PC-3 (cell line): ENCODE results near the gene KIAA1217. TPM values are rescaled to one million over a fixed set of nuclear protein-coding genes. Genes with fewer than 3 reads are reported as not detected.

Experiments
- ATAC-seq: fragments of 200-7000 bp; cut with Tn5 transposase; 2 replicates; pipeline ENCODE4 v1.9.1; 2020; ENCODE audit warnings: mild to moderate bottlenecking, moderate library complexity
- BruUV-seq: library from RNA; stranded (reverse); fragments of 400-500 nt; replicated peaks from 2 replicates; lab custom pipeline; 2021; lab: Mats Ljungman, UMichigan
- CTCF ChIA-PET: fragments of 300-600 bp; sonication (Branson Sonifier 250); formaldehyde crosslinking; loops from one replicate; lab custom pipeline; 2022; ENCODE audit warnings: antibody characterized with exemption; lab: Charles Lee
- POLR2A ChIA-PET: fragments of 300-600 bp; sonication (Branson Sonifier 250); formaldehyde crosslinking; loops from one replicate; lab custom pipeline; 2022; ENCODE audit warnings: antibody characterized with exemption; ENCODE audit not compliant: unreplicated experiment; lab: Charles Lee
- DNase-seq: peaks from one replicate; pipeline ENCODE4 v3.0.0-alpha.2; 2015
- H2AFZ ChIP-seq: fragments of 300-600 bp; sonication (generic); 2 replicates; pipeline ENCODE4 v1.6.0; 2016; ENCODE audit warnings: antibody characterized with exemption, low read length
- H3F3A ChIP-seq: fragments of 300-600 bp; sonication (generic); one replicate; pipeline ENCODE4 v1.6.0; 2017; ENCODE audit warnings: antibody characterized with exemption, low read length, control low read depth, mild to moderate bottlenecking; ENCODE audit not compliant: unreplicated experiment
- H3K27ac ChIP-seq: fragments of 300-600 bp; sonication (generic); 2 replicates; pipeline ENCODE4 v1.5.1; 2016; ENCODE audit warnings: mild to moderate bottlenecking, low read length
- H3K27me3 ChIP-seq: fragments of 300-600 bp; sonication (generic); 2 replicates; pipeline ENCODE4 v1.6.1; 2016; ENCODE audit warnings: low read length, mixed read lengths
- H3K36me3 ChIP-seq: fragments of 300-600 bp; sonication (generic); 2 replicates; pipeline ENCODE4 v1.6.1; 2016; ENCODE audit warnings: low read depth, mixed run types, low read length, mixed read lengths
- H3K4me1 ChIP-seq: fragments of 300-600 bp; sonication (generic); 2 replicates; pipeline ENCODE4 v1.5.1; 2016; ENCODE audit warnings: low read length; ENCODE audit not compliant: insufficient read depth
- H3K4me2 ChIP-seq: fragments of 300-600 bp; sonication (generic); 2 replicates; pipeline ENCODE4 v1.6.0; 2016; ENCODE audit warnings: low read length
- H3K4me3 ChIP-seq: fragments of 300-600 bp; sonication (generic); 2 replicates; pipeline ENCODE4 v1.5.1; 2016; ENCODE audit warnings: mild to moderate bottlenecking, low read length, mixed read lengths
- H3K79me2 ChIP-seq: fragments of 300-600 bp; sonication (generic); 2 replicates; pipeline ENCODE4 v1.6.1; 2017; ENCODE audit warnings: low read length, mixed read lengths
- H3K9ac ChIP-seq: fragments of 300-600 bp; sonication (generic); 2 replicates; pipeline ENCODE4 v1.6.0; 2016; ENCODE audit warnings: mild to moderate bottlenecking, low read length
- H3K9me2 ChIP-seq: fragments of 300-600 bp; sonication (generic); replicated peaks from 2 replicates; pipeline ENCODE4 v1.6.1; 2016; ENCODE audit warnings: mixed run types, low read length, mixed read lengths
- H3K9me3 ChIP-seq: fragments of 300-600 bp; sonication (generic); 2 replicates; pipeline ENCODE4 v1.6.1; 2016; ENCODE audit warnings: low read length, mixed read lengths
- H4K20me1 ChIP-seq: fragments of 300-600 bp; sonication (generic); 2 replicates; pipeline ENCODE4 v1.6.1; 2016; ENCODE audit warnings: low read length, mixed read lengths
- EZH2 ChIP-seq: fragments of 300-600 bp; sonication (generic); IDR thresholded peaks from one replicate; pipeline ENCODE4 v1.6.1; 2017; ENCODE audit warnings: antibody characterized with exemption, mild to moderate bottlenecking, low read length; ENCODE audit not compliant: unreplicated experiment
- EZH2phosphoT487 ChIP-seq: fragments of 300-600 bp; sonication (generic); IDR thresholded peaks from 2 replicates; pipeline ENCODE4 v1.6.1; 2018; ENCODE audit warnings: mild to moderate bottlenecking, antibody characterized with exemption, low read length, borderline replicate concordance
- intact Hi-C: fragments of 100-400 bp; cut with micrococcal nuclease; formaldehyde crosslinking; loops from 2 replicates; pipeline ENCODE4 v1.9.0; 2023
- total RNA-seq: library from RNA; depleted of rRNA; stranded (reverse); fragments of >200 nt; gene quantifications from 2 replicates; pipeline ENCODE4 v1.2.3, GENCODE V29; 2014
- TF ChIP-seq, protein P1 (sequence below): fragments of 300-600 bp; sonication (generic); conservative IDR thresholded peaks from 2 replicates; pipeline ENCODE4 v1.5.1; 2017; ENCODE audit warnings: antibody characterized with exemption, low read depth, mild to moderate bottlenecking, low read length

The KIAA1217 gene
- total RNA-seq, 1 experiment from 2014 or later, result 16.0 TPM

DNA sequence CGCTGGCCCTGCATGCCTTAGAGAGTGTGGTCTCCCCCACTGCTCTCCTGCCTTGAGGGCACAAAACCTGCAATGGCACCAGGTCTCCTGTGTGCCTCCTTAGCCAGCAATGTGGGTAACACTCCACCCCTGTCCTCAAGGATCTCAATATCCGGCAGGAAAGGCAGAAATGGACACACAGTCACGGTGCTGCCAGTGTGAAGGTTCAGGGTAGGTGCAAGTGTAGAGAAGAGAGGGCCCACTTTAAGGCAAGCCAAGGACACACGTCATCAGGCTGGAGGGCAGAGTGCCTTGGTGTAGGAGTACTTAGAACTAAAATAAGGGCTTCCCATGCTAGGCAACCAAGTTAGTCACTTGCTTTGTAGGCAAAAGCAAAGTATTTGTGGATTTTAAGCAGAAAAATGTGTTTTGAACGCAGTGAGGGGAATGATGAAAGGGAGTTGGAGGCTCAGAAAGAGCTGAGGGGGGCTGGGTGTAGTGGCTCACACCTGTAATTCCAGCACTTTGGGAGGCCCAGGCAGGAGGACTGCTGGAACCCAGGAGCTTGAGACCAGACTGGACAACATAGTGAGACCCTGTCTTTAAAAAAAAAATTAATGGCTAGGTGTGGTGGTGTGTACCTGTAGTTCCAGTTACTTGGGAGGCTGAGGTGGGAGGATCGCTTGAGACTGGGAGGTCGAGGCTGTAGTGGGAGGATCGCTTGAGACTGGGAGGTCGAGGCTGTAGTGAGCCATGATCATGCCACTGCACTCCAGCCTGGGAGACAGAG lies 361.9 kb downstream of the KIAA1217 start:
- Histone ChIP-seq H3K4me2 (no peak overlapping the region), H3K4me3 (no peak overlapping the region), H3K36me3 (no peaks in the 10 kb centered on the region), H3K27ac (no peak overlapping the region), H3F3A (no peaks in the 10 kb centered on the region), H3K9ac (no peak overlapping the region), H3K9me3 (no peaks in the 10 kb centered on the region), H3K4me1 (no peaks in the 10 kb centered on the region), H4K20me1 (no peaks in the 10 kb centered on the region), H3K79me2 (no peaks in the 10 kb centered on the region), H2AFZ (no peak overlapping the region), H3K9me2 (no peaks in the 10 kb centered on the region), H3K27me3 (no peaks in the 10 kb centered on the region)
- ATAC-seq, result no peak
- ChIA-PET POLR2A (no interaction called here), CTCF (no interaction called here)
- BruUV-seq, result no TSS peak
- TF ChIP-seq EZH2, result no peak
- TF ChIP-seq EZH2phosphoT487, result no peak
- TF ChIP-seq, protein P1, sequence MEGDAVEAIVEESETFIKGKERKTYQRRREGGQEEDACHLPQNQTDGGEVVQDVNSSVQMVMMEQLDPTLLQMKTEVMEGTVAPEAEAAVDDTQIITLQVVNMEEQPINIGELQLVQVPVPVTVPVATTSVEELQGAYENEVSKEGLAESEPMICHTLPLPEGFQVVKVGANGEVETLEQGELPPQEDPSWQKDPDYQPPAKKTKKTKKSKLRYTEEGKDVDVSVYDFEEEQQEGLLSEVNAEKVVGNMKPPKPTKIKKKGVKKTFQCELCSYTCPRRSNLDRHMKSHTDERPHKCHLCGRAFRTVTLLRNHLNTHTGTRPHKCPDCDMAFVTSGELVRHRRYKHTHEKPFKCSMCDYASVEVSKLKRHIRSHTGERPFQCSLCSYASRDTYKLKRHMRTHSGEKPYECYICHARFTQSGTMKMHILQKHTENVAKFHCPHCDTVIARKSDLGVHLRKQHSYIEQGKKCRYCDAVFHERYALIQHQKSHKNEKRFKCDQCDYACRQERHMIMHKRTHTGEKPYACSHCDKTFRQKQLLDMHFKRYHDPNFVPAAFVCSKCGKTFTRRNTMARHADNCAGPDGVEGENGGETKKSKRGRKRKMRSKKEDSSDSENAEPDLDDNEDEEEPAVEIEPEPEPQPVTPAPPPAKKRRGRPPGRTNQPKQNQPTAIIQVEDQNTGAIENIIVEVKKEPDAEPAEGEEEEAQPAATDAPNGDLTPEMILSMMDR, result no peak
- DNase-seq, result no peak
- intact Hi-C loops, result no loop called here

DNA sequence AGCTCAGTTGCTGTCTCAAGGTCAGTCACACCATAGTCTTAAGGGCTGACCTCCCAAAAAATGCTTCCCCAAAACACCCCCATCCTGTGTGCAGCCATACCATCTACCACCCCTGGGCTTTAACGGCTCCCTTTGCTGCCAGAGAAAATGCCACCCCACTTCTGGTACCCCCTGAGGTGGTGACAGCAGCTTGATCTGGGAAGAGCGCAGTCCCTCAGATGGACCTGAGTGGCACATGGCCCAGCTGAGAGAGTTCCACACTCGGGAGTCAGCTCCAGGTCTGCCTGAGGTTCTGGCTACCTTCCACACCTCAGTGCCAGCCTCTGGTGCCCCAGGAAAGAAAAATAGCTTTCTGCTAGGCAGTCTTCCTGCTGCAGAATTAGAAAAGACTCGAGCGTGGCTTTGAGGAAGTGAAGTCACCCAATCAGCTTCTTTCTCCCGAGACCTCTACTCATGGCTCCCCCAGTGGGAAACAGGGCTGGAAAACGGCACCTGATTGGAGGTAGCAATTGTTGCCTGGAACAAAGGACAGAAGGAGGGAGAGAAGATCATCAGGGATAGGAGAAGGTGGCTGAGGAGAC lies 363.0 kb downstream of the KIAA1217 start:
- no peaks in the 10 kb centered on the region for H4K20me1 ChIP-seq
- no peaks in the 10 kb centered on the region for H3F3A ChIP-seq
- no peak overlapping the region for H3K4me2 ChIP-seq
- no peaks in the 10 kb centered on the region for H3K9me3 ChIP-seq
- H3K4me3 ChIP-seq, result no peak overlapping the region
- H3K9ac ChIP-seq, result no peak overlapping the region
- no peak overlapping the region for H3K27ac ChIP-seq
- DNase-seq, result no peak
- H3K9me2 ChIP-seq, result no peaks in the 10 kb centered on the region
- CTCF ChIA-PET, result no interaction called here
- POLR2A ChIA-PET, result no interaction called here
- no TSS peak for BruUV-seq
- ATAC-seq, result no peak
- H3K36me3 ChIP-seq, result no peaks in the 10 kb centered on the region
- H3K79me2 ChIP-seq, result no peaks in the 10 kb centered on the region
- no peaks in the 10 kb centered on the region for H3K4me1 ChIP-seq
- no peaks in the 10 kb centered on the region for H3K27me3 ChIP-seq
- intact Hi-C loops, result no loop called here
- TF ChIP-seq EZH2phosphoT487, result no peak
- TF ChIP-seq EZH2, result no peak
- TF ChIP-seq, protein P1, result no peak
- H2AFZ ChIP-seq, result no peak overlapping the region

DNA sequence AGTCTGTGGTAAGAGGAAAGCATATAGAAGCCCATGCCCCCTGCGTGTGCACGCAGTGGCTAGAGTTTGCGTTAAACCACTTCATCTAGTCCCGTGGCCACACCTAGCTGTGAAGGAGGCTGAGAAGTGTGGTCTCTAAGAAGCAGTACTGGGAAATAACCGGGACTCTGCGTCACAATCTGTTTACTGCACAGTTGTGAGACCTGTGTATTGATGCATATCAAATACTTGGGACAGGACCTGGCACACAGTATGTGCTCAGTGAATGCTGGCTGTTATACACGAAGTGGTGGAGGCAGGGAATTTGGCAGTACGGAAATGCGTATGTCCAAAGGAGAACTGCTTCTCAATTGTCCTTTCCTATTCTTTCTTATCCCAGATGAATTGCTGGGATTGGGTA lies 365.2 kb downstream of the KIAA1217 start:
- no peaks in the 10 kb centered on the region for H3K9me2 ChIP-seq
- no peaks in the 10 kb centered on the region for H3K4me1 ChIP-seq
- no peaks in the 10 kb centered on the region for H3F3A ChIP-seq
- no peaks in the 10 kb centered on the region for H3K36me3 ChIP-seq
- intact Hi-C loops, result no loop called here
- BruUV-seq, result no TSS peak
- no peaks in the 10 kb centered on the region for H3K27me3 ChIP-seq
- ChIA-PET CTCF (no interaction called here), POLR2A (no interaction called here)
- H3K27ac ChIP-seq, result no peak overlapping the region
- DNase-seq, result no peak
- no peaks in the 10 kb centered on the region for H3K9me3 ChIP-seq
- H4K20me1 ChIP-seq, result no peaks in the 10 kb centered on the region
- ATAC-seq, result no peak
- H3K79me2 ChIP-seq, result no peaks in the 10 kb centered on the region
- no peak overlapping the region for H2AFZ ChIP-seq
- no peak overlapping the region for H3K4me3 ChIP-seq
- no peak overlapping the region for H3K4me2 ChIP-seq
- no peak overlapping the region for H3K9ac ChIP-seq
- TF ChIP-seq EZH2, result no peak
